Naive thymus-derived CD4-positive, alpha-beta T cell (primary cell): Measurements from ENCODE around the gene TEX36. TPM values are rescaled to one million over a fixed set of nuclear protein-coding genes. Genes with fewer than 3 reads are reported as not detected.

Source experiments
- ATAC-seq: fragments of 150-1000 bp; cut with Tn5 transposase; 2 replicates; pipeline ENCODE4 v1.10.0; 2021; ENCODE audit warnings: mild to moderate bottlenecking, moderate library complexity
- CTCF ChIA-PET: fragments of 350-600 bp; sonication (Branson Sonifier 250); formaldehyde crosslinking; loops from one replicate; lab custom pipeline; 2021; ENCODE audit warnings: antibody characterized with exemption; lab: Charles Lee
- POLR2A ChIA-PET: fragments of 350-600 bp; sonication (Branson Sonifier 250); formaldehyde crosslinking; loops from one replicate; lab custom pipeline; 2021; ENCODE audit warnings: antibody characterized with exemption, inconsistent platforms; lab: Charles Lee
- DNase-seq, 9 donors: peaks; one replicate each; pipeline versions ENCODE4 v3.0.0 to v3.0.0-alpha.2; 2020 to 2022; ENCODE audit warnings: mixed read lengths in 1 of 9
- H3K27ac ChIP-seq: one replicate; pipeline ENCODE4 v1.7.0; 2013; ENCODE audit warnings: mild to moderate bottlenecking, low read depth, low read length, moderate library complexity
- H3K27me3 ChIP-seq, 2 donors: one replicate each; pipeline ENCODE4 v1.7.0; 2013; ENCODE audit warnings: low read length in 2 of 2, mild to moderate bottlenecking in 2 of 2, moderate library complexity in 2 of 2; ENCODE audit not compliant: control insufficient read depth in 2 of 2, insufficient read depth in 2 of 2
- H3K36me3 ChIP-seq, 3 experiments: 1 replicate in 2 of 3; 2 replicates in 1 of 3; pipeline ENCODE4 v1.7.0; 2013; ENCODE audit warnings: low read length in 3 of 3, mild to moderate bottlenecking in 3 of 3, moderate library complexity in 1 of 3; ENCODE audit not compliant: insufficient read depth in 3 of 3, control insufficient read depth in 2 of 3
- H3K4me1 ChIP-seq, 2 donors: one replicate each; pipeline ENCODE4 v1.7.0; 2013; ENCODE audit warnings: low read length in 2 of 2, mild to moderate bottlenecking in 2 of 2, moderate library complexity in 1 of 2; ENCODE audit not compliant: control insufficient read depth in 2 of 2, insufficient read depth in 2 of 2
- H3K4me3 ChIP-seq: 2 replicates; pipeline ENCODE4 v1.7.0; 2013; ENCODE audit warnings: mild to moderate bottlenecking, low read length
- H3K9me3 ChIP-seq, 3 experiments: 1 replicate in 2 of 3; 2 replicates in 1 of 3; pipeline ENCODE4 v1.7.0; 2013; ENCODE audit warnings: low read length in 3 of 3; ENCODE audit not compliant: control insufficient read depth in 2 of 3
- H3K27ac Mint-ChIP-seq, 9 donors: one replicate each; pipeline ENCODE4 v1.8.0; 2020 to 2022; ENCODE audit warnings: mixed read lengths in 9 of 9, mild to moderate bottlenecking in 8 of 9, moderate library complexity in 5 of 9, inconsistent platforms in 2 of 9
- H3K27me3 Mint-ChIP-seq, 5 donors: one replicate each; pipeline ENCODE4 v1.8.0; 2021 to 2022; ENCODE audit warnings: mixed read lengths in 5 of 5, mild to moderate bottlenecking in 1 of 5
- H3K36me3 Mint-ChIP-seq, 5 donors: one replicate each; pipeline ENCODE4 v1.8.0; 2020 to 2022; ENCODE audit warnings: mixed read lengths in 5 of 5, mild to moderate bottlenecking in 3 of 5, inconsistent platforms in 1 of 5
- H3K4me1 Mint-ChIP-seq, 7 donors: one replicate each; pipeline ENCODE4 v1.8.0; 2020 to 2022; ENCODE audit warnings: mixed read lengths in 7 of 7, mild to moderate bottlenecking in 3 of 7, inconsistent platforms in 1 of 7
- H3K4me3 Mint-ChIP-seq, 10 donors: one replicate each; pipeline ENCODE4 v1.8.0; 2020 to 2022; ENCODE audit warnings: mild to moderate bottlenecking in 10 of 10, mixed read lengths in 10 of 10, moderate library complexity in 6 of 10, inconsistent platforms in 2 of 10
- H3K9me3 Mint-ChIP-seq, 11 donors: one replicate each; pipeline ENCODE4 v1.8.0; 2020 to 2022; ENCODE audit warnings: mixed read lengths in 11 of 11, mild to moderate bottlenecking in 4 of 11, inconsistent platforms in 1 of 11, moderate library complexity in 1 of 11
- intact Hi-C, 2 donors: fragments of 100-400 bp; cut with micrococcal nuclease; formaldehyde crosslinking; loops; one replicate each; pipeline ENCODE4 v1.15.1; 2023
- polyA plus RNA-seq, 2 donors: library from polyadenylated mRNA; unstranded; fragments of 300-500 nt; fragmentation: Illumina TruSeq; gene quantifications; one replicate each; pipeline ENCODE4 v1.2.3, GENCODE V29; 2021
- total RNA-seq, 6 experiments: library from RNA in 5 of 6; stranded (reverse) in 5 of 6; gene quantifications; 1 replicate in 5 of 6; 2 replicates in 1 of 6; pipeline ENCODE4 v1.2.3 and lab custom pipeline; 2021 to 2026

Gene TEX36
- total and polyA plus RNA-seq, 7 experiments from 2014 or later: not detected

- intact Hi-C loops: no loop called here
- no peaks in the 10 kb centered on the region for H3K36me3 Mint-ChIP-seq
- no peaks in the 10 kb centered on the region for H3K27me3 ChIP-seq
- no peak overlapping the region for H3K4me3 Mint-ChIP-seq
- no peaks in the 10 kb centered on the region for H3K36me3 ChIP-seq
- peaks cover 0 to 19% (median 5%) of the 10 kb centered on the region in 5 donors for H3K27me3 Mint-ChIP-seq
- ChIA-PET CTCF (no interaction called here), POLR2A (no interaction called here)
- no peak overlapping the region for H3K4me3 ChIP-seq
- no peak for ATAC-seq
- H3K27ac Mint-ChIP-seq: no peak overlapping the region
- no peaks in the 10 kb centered on the region for H3K9me3 ChIP-seq
- H3K4me1 ChIP-seq: no peaks in the 10 kb centered on the region
- peaks cover 0 to 10% (median 0%) of the 10 kb centered on the region in 11 donors for H3K9me3 Mint-ChIP-seq
- no peak for DNase-seq
- no peaks in the 10 kb centered on the region for H3K4me1 Mint-ChIP-seq
- no peak overlapping the region for H3K27ac ChIP-seq
These were observed 76.5 kb downstream of the TEX36 start for GRCh38 chr10:125606414-125607010.

Other genes with a start within 250 kb of the TEX36 start
- 10 to 100 TPM; 33.8 to 64.4 (median 53.8) TPM for gene EDRF1, start 36.5 kb upstream of the TEX36 start, total RNA-seq
- gene EDRF1, start 36.5 kb upstream of the TEX36 start, polyA plus RNA-seq: 10 to 100 TPM; 11.3 to 13.6 TPM
- under 1 TPM; 0.29 to 0.84 (median 0.40) TPM for gene MMP21, start 92.7 kb upstream of the TEX36 start, total RNA-seq
- gene MMP21, start 92.7 kb upstream of the TEX36 start, polyA plus RNA-seq: not detected
- 10 to 100 TPM; 28.9 to 53.0 (median 41.3) TPM for gene UROS, start 140.1 kb upstream of the TEX36 start, total RNA-seq
- gene UROS, start 140.1 kb upstream of the TEX36 start, polyA plus RNA-seq: 10 to 100 TPM; 59.2 to 60.0 TPM
- gene BCCIP, start 140.4 kb upstream of the TEX36 start, total RNA-seq: 10 to 100 TPM; 31.3 to 68.4 (median 45.8) TPM
- gene BCCIP, start 140.4 kb upstream of the TEX36 start, polyA plus RNA-seq: 100 to 1,000 TPM in 1 of 2 donors, 10 to 100 TPM in 1; 86.0 to 105 TPM
- gene DHX32, start 198.1 kb upstream of the TEX36 start, total RNA-seq: 10 to 100 TPM in 3 of 5 experiments, 1 to 10 TPM in 2; 9.3 to 13.5 (median 10.8) TPM
- gene DHX32, start 198.1 kb upstream of the TEX36 start, polyA plus RNA-seq: 10 to 100 TPM; 11.3 to 11.8 TPM
- under 1 TPM in 3 of 5 experiments, not detected in 2; 0.35 to 0.67 (median 0.37) TPM for gene FANK1, start 213.4 kb upstream of the TEX36 start, total RNA-seq
- not detected for gene FANK1, start 213.4 kb upstream of the TEX36 start, polyA plus RNA-seq